Measurements from ENCODE around the gene TSGA10. TPM values are rescaled to one million over a fixed set of nuclear protein-coding genes. Genes with fewer than 3 reads are reported as not detected.

Gene TSGA10
- total RNA-seq, 1 experiment from 2014 or later: 6.6 TPM

DNA sequence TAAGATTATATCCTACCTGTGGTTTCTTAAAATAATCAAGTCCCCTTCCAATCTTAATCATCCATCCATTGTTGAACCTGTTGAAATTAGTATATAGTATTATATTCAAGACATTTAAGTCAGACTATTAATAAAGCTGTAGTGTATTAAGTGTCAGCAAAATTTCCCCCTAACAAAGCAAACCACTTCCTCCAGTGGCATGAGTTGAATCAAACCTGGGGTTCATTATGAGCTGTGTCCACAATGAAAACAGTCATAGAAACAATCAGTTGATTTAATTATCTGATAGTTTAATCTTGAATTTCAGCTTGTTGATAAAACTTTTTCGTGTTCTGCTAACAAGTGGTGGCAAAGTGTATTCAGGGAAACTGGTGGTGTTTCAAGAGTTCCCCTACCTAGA, 14.8 kb upstream of the TSGA10 start:
- CTCF ChIA-PET: no interaction called here

DNA sequence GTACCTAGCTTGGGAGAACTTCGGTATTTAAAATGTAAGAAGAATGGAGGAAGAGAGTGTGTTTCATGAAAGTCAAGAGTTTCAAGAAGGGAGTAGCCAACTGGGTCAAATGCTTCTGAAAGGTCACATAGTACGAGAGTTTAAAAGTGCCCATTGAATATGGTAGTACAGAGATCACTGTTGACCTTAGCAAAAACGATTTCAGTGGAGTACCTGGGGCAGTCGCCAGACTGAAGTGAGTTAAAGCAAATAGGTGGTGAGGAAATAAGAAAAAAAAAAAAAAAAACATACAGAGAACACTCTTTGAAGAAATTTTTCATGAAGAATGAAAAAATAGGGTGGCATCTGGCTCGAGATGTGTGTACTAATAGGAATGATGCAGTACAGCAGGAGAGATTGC, 11.5 kb upstream of the TSGA10 start:
- no TSS peak for BruUV-seq (replicated peaks)
- H2AFZ ChIP-seq (ENCODE audit: low read depth, low read length, poor library complexity, severe bottlenecking): no peak overlapping the region
- H3K4me3 ChIP-seq (replicated peaks in 1 of 2; ENCODE audit: low read depth in 1 of 2, low read length in 2 of 2): no peak overlapping the region
- no peaks in the 10 kb centered on the region for H3K9me3 ChIP-seq (ENCODE audit: control insufficient read depth in 1 of 2, insufficient read depth in 1 of 2, low read depth in 1 of 2, low read length in 2 of 2)
- ATAC-seq (no peak), DNase-seq (ENCODE audit: low read depth, low spot score) (no peak)
- RAD21 ChIA-PET (ENCODE audit: low non-redundant PET in 1 of 2, low total read pairs in 2 of 2, uncharacterized antibody in 2 of 2, unreplicated experiment in 2 of 2): no interaction called here
- no peaks in the 10 kb centered on the region for H3K27me3 ChIP-seq (ENCODE audit: insufficient read depth, low read length)
- CTCF ChIA-PET: no interaction called here
- no peak overlapping the region for H3K9ac ChIP-seq (ENCODE audit: low read length)
- H3K36me3 ChIP-seq (ENCODE audit: control insufficient read depth in 1 of 2, insufficient read depth in 2 of 2, low read length in 2 of 2): peaks cover 8 to 14% of the 10 kb centered on the region in 2 experiments; a peak in 3 of 4 replicates
- POLR2A ChIA-PET: no interaction called here
- H4K20me1 ChIP-seq (ENCODE audit: insufficient read depth): no peaks in the 10 kb centered on the region; the same call in 1 of the 2 replicates
- H3K4me2 ChIP-seq (ENCODE audit: low read length): no peak overlapping the region
- no peaks in the 10 kb centered on the region for H3K79me2 ChIP-seq (ENCODE audit: insufficient read depth, low read length)
- no peaks in the 10 kb centered on the region for H3K4me1 ChIP-seq (ENCODE audit: control insufficient read depth in 1 of 2, insufficient read depth in 2 of 2, low read length in 2 of 2)
- H3K9me2 ChIP-seq (ENCODE audit: insufficient read depth): no peaks in the 10 kb centered on the region
- intact Hi-C loops (cut with micrococcal nuclease): no loop called here
- H3K27ac ChIP-seq (ENCODE audit: low read depth, low read length): no peak overlapping the region
- TF ChIP-seq JUND (IDR thresholded peaks at IDR 0.05): no peak
- no peak for TF ChIP-seq RAD21 (IDR thresholded peaks at IDR 0.05; ENCODE audit: low read depth)
- no peak for TF ChIP-seq TCF7L2 (IDR thresholded peaks at IDR 0.05; ENCODE audit: borderline replicate concordance, extremely low read depth, insufficient read depth, insufficient read length)
- no peak for TF ChIP-seq EGR1 (IDR thresholded peaks at IDR 0.05; ENCODE audit: low read depth)
- TF ChIP-seq, protein P1, sequence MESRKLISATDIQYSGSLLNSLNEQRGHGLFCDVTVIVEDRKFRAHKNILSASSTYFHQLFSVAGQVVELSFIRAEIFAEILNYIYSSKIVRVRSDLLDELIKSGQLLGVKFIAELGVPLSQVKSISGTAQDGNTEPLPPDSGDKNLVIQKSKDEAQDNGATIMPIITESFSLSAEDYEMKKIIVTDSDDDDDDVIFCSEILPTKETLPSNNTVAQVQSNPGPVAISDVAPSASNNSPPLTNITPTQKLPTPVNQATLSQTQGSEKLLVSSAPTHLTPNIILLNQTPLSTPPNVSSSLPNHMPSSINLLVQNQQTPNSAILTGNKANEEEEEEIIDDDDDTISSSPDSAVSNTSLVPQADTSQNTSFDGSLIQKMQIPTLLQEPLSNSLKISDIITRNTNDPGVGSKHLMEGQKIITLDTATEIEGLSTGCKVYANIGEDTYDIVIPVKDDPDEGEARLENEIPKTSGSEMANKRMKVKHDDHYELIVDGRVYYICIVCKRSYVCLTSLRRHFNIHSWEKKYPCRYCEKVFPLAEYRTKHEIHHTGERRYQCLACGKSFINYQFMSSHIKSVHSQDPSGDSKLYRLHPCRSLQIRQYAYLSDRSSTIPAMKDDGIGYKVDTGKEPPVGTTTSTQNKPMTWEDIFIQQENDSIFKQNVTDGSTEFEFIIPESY (IDR thresholded peaks at IDR 0.05; ENCODE audit: extremely low read depth, insufficient replicate concordance, low read length): no peak
- TF ChIP-seq, protein P2, sequence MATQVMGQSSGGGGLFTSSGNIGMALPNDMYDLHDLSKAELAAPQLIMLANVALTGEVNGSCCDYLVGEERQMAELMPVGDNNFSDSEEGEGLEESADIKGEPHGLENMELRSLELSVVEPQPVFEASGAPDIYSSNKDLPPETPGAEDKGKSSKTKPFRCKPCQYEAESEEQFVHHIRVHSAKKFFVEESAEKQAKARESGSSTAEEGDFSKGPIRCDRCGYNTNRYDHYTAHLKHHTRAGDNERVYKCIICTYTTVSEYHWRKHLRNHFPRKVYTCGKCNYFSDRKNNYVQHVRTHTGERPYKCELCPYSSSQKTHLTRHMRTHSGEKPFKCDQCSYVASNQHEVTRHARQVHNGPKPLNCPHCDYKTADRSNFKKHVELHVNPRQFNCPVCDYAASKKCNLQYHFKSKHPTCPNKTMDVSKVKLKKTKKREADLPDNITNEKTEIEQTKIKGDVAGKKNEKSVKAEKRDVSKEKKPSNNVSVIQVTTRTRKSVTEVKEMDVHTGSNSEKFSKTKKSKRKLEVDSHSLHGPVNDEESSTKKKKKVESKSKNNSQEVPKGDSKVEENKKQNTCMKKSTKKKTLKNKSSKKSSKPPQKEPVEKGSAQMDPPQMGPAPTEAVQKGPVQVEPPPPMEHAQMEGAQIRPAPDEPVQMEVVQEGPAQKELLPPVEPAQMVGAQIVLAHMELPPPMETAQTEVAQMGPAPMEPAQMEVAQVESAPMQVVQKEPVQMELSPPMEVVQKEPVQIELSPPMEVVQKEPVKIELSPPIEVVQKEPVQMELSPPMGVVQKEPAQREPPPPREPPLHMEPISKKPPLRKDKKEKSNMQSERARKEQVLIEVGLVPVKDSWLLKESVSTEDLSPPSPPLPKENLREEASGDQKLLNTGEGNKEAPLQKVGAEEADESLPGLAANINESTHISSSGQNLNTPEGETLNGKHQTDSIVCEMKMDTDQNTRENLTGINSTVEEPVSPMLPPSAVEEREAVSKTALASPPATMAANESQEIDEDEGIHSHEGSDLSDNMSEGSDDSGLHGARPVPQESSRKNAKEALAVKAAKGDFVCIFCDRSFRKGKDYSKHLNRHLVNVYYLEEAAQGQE (IDR thresholded peaks at IDR 0.05; ENCODE audit: low read depth): no peak
- no peak for TF ChIP-seq POLR2AphosphoS5 (IDR thresholded peaks at IDR 0.05; ENCODE audit: low read depth, low read length)
- TF ChIP-seq YY1 (IDR thresholded peaks at IDR 0.05; ENCODE audit: extremely low read depth, insufficient replicate concordance, low read depth, low read length): no peak
- no peak for TF ChIP-seq ELF1 (IDR thresholded peaks at IDR 0.05; ENCODE audit: borderline replicate concordance, low read depth)
- TF ChIP-seq SIN3A (IDR thresholded peaks at IDR 0.05; ENCODE audit: low read depth): no peak
- no peak for TF ChIP-seq CBX3 (IDR thresholded peaks at IDR 0.05; ENCODE audit: low read depth)
- TF ChIP-seq, protein P3, sequence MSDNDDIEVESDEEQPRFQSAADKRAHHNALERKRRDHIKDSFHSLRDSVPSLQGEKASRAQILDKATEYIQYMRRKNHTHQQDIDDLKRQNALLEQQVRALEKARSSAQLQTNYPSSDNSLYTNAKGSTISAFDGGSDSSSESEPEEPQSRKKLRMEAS (IDR thresholded peaks at IDR 0.05): no peak
- no peak for TF ChIP-seq EZH2phosphoT487 (IDR thresholded peaks at IDR 0.05; ENCODE audit: borderline replicate concordance)
- no peak for TF ChIP-seq SP1 (IDR thresholded peaks at IDR 0.05; ENCODE audit: low read depth)
- no peak for TF ChIP-seq ZFX (IDR thresholded peaks at IDR 0.05)

More for the DNA sequence above, 14.8 kb upstream of the TSGA10 start:
- H3K27me3 ChIP-seq (ENCODE audit: insufficient read depth, low read length): no peaks in the 10 kb centered on the region
- intact Hi-C loops (cut with micrococcal nuclease): no loop called here
- DNase-seq (ENCODE audit: low read depth, low spot score) (no peak), ATAC-seq (no peak)
- no peak for TF ChIP-seq EZH2 (IDR thresholded peaks at IDR 0.05)
- no peak for TF ChIP-seq YY1 (IDR thresholded peaks at IDR 0.05; ENCODE audit: extremely low read depth, insufficient replicate concordance, low read depth, low read length)
- TF ChIP-seq FOSL1 (IDR thresholded peaks at IDR 0.05; ENCODE audit: low read depth): no peak
- TF ChIP-seq JUND (IDR thresholded peaks at IDR 0.05): no peak
- TF ChIP-seq ZFX (IDR thresholded peaks at IDR 0.05): no peak
- BruUV-seq (replicated peaks): no TSS peak
- ChIA-PET POLR2A (interaction anchor here (0.7 kb wide), 1 partner anchor 8 kb away, joined by 5 read pairs; no protein-coding TSS in a partner anchor), RAD21 (ENCODE audit: low non-redundant PET in 1 of 2, low total read pairs in 2 of 2, uncharacterized antibody in 2 of 2, unreplicated experiment in 2 of 2) (no interaction called here)
- H3K4me1 ChIP-seq (ENCODE audit: control insufficient read depth in 1 of 2, insufficient read depth in 2 of 2, low read length in 2 of 2): no peaks in the 10 kb centered on the region
- no peak overlapping the region for H3K4me2 ChIP-seq (ENCODE audit: low read length)
- no peak overlapping the region for H3K4me3 ChIP-seq (replicated peaks in 1 of 2; ENCODE audit: low read depth in 1 of 2, low read length in 2 of 2)
- H3K36me3 ChIP-seq (ENCODE audit: control insufficient read depth in 1 of 2, insufficient read depth in 2 of 2, low read length in 2 of 2): peaks cover 16 to 18% of the 10 kb centered on the region in 2 experiments; a peak in 3 of 4 replicates
- no peak overlapping the region for H3K9ac ChIP-seq (ENCODE audit: low read length)
- no peaks in the 10 kb centered on the region; the same call in 1 of the 2 replicates for H4K20me1 ChIP-seq (ENCODE audit: insufficient read depth)
- H3K27ac ChIP-seq (ENCODE audit: low read depth, low read length): no peak overlapping the region
- H2AFZ ChIP-seq (ENCODE audit: low read depth, low read length, poor library complexity, severe bottlenecking): no peak overlapping the region
- no peaks in the 10 kb centered on the region for H3K9me2 ChIP-seq (ENCODE audit: insufficient read depth)
- no peaks in the 10 kb centered on the region for H3K9me3 ChIP-seq (ENCODE audit: control insufficient read depth in 1 of 2, insufficient read depth in 1 of 2, low read depth in 1 of 2, low read length in 2 of 2)
- H3K79me2 ChIP-seq (ENCODE audit: insufficient read depth, low read length): peaks cover 4% of the 10 kb centered on the region; the same call in 1 of the 2 replicates

Data from HCT116 (cell line).